Measurements from ENCODE around the gene AP5B1. TPM values are rescaled to one million over a fixed set of nuclear protein-coding genes. Genes with fewer than 3 reads are reported as not detected.

AP5B1 gene
- total RNA-seq, 2 donors from 2014 or later = 9.5 to 14.3 TPM

DNA sequence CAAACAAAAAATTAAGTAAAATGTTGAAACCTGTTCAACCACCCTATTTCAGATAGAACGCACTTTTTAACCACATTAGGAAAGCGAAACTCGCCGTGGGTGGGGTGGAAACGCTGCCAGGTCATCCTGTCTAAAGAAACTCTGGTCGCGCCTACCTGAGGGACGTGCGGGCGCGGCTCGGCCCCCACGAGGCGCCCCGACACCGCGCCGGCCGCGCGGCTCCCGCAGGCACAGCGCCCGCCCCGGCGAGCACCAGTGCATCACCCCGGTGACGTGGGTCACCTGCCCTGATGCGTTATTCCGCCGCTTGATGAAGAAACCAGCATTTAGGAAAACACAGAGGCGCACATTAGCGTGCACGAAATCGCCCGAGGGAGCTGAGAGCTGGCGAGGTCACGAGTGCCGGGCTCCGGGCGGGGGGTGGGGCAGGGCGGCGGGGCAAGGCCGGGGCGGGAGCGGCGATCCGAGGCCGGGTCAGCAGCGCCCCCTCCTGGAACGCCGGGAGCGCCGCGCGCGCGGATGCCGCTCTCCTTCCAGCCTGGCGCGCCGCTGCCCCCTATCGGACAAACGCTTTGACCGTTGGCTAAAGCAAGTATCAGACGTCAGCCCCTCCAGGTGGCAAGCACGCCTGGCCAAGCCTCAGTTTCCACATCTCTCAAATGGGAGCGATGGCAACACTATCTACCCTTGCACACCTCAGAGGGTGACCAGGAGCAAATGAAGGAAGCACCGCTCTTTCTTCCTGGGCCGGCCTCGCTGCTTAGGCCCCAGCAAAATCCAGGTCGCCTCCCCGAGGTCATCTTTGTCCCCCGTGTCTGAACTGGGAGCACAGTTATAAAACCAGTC, 37.3 kb upstream of the AP5B1 start:
- TF ChIP-seq, protein P1, sequence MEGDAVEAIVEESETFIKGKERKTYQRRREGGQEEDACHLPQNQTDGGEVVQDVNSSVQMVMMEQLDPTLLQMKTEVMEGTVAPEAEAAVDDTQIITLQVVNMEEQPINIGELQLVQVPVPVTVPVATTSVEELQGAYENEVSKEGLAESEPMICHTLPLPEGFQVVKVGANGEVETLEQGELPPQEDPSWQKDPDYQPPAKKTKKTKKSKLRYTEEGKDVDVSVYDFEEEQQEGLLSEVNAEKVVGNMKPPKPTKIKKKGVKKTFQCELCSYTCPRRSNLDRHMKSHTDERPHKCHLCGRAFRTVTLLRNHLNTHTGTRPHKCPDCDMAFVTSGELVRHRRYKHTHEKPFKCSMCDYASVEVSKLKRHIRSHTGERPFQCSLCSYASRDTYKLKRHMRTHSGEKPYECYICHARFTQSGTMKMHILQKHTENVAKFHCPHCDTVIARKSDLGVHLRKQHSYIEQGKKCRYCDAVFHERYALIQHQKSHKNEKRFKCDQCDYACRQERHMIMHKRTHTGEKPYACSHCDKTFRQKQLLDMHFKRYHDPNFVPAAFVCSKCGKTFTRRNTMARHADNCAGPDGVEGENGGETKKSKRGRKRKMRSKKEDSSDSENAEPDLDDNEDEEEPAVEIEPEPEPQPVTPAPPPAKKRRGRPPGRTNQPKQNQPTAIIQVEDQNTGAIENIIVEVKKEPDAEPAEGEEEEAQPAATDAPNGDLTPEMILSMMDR (IDR thresholded peaks at IDR 0.05) = peak; percentile 100
- peak; percentile 93 for DNase-seq (ENCODE audit: low spot score)
- H3K27ac ChIP-seq = peak overlapping the region; percentile 66
- peaks cover 0 to 8% of the 10 kb centered on the region in 2 donors for H3K4me1 ChIP-seq
- H3K4me3 ChIP-seq = peak overlapping the region; percentile 52 to 66
- H3K36me3 ChIP-seq = no peaks in the 10 kb centered on the region
- H3K9me3 ChIP-seq = no peaks in the 10 kb centered on the region
- no peaks in the 10 kb centered on the region for H3K27me3 ChIP-seq

DNA sequence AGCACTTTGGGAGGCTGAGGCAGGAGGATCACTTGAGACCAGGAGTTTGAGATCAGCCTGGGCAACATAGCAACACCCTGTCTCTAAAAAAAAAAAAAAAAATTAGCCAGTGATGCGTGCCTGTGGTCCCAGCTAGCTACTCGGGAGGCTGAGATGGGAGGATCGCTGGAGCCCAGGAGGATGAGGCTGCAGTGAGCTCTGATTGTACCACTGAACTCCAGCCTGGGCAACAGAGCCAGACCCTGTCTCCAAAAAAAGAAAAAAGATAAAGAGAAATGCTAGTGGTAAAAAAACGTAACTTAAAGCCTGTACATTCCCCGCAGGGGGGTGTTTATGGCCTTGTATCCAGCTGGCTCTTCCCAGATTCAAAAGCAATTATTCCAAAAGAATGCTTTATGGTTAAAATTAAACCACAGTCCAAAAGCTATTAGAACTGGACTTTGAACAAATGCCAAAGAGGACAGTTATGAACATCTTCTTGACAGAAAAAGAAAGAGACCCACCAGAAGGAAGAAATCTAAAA, 36.6 kb upstream of the AP5B1 start:
- no peaks in the 10 kb centered on the region for H3K9me3 ChIP-seq
- peak overlapping the region; percentile 52 to 66 for H3K4me3 ChIP-seq
- H3K4me1 ChIP-seq = peaks cover 0 to 8% of the 10 kb centered on the region in 2 donors
- DNase-seq (ENCODE audit: low spot score) = no peak
- peak overlapping the region; percentile 66 for H3K27ac ChIP-seq
- no peaks in the 10 kb centered on the region for H3K27me3 ChIP-seq
- H3K36me3 ChIP-seq = no peaks in the 10 kb centered on the region
- TF ChIP-seq, protein P1 (IDR thresholded peaks at IDR 0.05) = no peak

DNA sequence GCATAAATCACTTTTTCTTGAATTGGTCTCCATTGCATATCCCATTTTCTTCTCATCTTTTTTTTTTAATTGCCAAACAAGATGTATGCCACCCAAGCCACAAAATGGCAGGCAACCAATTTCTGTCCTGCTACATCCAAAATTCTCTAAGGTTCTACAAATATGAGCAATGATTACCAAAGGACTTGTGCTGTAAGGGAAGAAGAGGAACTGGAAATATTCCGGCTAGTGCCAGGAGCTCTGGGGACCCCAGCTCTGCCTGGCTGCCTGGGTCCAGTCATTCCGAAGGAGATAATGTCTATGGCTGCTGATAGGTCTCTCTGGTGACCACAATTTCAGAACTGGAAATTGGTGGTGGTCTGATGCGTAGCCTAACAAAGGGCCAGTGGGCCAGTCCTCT, 35.9 kb upstream of the AP5B1 start:
- Histone ChIP-seq H3K4me3 (no peak overlapping the region), H3K36me3 (no peaks in the 10 kb centered on the region), H3K27me3 (no peaks in the 10 kb centered on the region), H3K4me1 (peaks cover 0 to 8% of the 10 kb centered on the region in 2 donors), H3K9me3 (no peaks in the 10 kb centered on the region), H3K27ac (no peak overlapping the region)
- no peak for DNase-seq (ENCODE audit: low spot score)
- TF ChIP-seq, protein P1 (IDR thresholded peaks at IDR 0.05) = no peak

GRCh38 chr11:65814986-65815565, 34.3 kb upstream of the AP5B1 start:
- TF ChIP-seq, protein P1 (IDR thresholded peaks at IDR 0.05) = no peak
- H3K27me3 ChIP-seq = no peaks in the 10 kb centered on the region

DNA sequence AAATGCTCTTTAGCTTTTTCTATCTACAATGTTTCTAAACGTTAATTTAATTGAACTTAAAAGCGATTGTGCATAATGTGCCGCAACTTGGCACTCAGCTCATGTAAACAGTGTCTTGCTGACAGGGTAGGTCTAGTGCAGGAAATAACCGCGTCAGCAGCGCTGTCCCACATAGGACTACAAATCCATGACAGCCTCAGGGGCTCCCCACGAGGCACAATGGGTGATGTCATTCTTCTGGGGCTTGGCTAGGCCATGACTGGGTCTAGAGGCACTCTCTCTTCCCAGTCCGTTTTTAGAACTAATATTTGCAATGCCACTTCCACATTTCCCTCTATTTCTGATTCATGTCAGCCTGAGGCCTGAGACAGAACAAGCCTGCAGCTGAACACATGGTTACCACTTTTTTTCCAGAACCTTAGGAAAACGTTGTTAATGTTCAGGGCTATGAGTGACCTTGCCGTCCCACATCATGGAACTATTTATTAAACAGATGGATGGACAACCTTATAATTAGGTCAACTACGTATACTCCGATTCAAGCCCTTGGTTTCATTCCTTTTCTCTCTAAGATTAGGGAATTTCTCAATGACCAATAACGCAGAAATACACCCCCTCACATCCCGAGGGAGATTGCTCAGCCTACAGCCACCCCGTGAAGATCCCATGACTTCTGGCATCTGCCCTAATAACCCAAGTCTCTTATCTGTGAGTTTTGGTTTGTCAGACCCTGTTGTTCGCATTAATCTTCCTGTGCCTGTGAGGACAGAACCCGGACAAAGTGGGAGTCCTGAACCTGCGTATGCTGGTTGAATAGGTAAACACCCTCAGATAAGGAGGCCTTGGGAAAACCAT, 33.6 kb upstream of the AP5B1 start:
- Histone ChIP-seq H3K27me3 (no peaks in the 10 kb centered on the region), H3K36me3 (no peaks in the 10 kb centered on the region), H3K9me3 (no peaks in the 10 kb centered on the region), H3K27ac (peak overlapping the region in 1 of 2 donors; percentile 6), H3K4me1 (peaks cover 0 to 8% of the 10 kb centered on the region in 2 donors), H3K4me3 (no peak overlapping the region)
- TF ChIP-seq, protein P1 (IDR thresholded peaks at IDR 0.05) = no peak
- DNase-seq (ENCODE audit: low spot score) = peak; percentile 75

More at GRCh38 chr11:65814986-65815565, 34.3 kb upstream of the AP5B1 start:
- peak overlapping the region in 1 of 2 donors; percentile 6 for H3K27ac ChIP-seq
- H3K4me1 ChIP-seq = peaks cover 0 to 8% of the 10 kb centered on the region in 2 donors
- no peak for DNase-seq (ENCODE audit: low spot score)
- no peaks in the 10 kb centered on the region for H3K9me3 ChIP-seq
- H3K36me3 ChIP-seq = no peaks in the 10 kb centered on the region
- H3K4me3 ChIP-seq = no peak overlapping the region

All from right atrium auricular region (tissue), 2 donors.